GM19238 (cell line): Measurements from ENCODE around the gene CALN1.
"Not testable (repeated sequence)": the region's sequence is repeated elsewhere in the genome, so short reads cannot be mapped to it uniquely, and the experiment has no call there.

ENCODE experiments used
- DNase-seq: peaks from one replicate; pipeline ENCODE4 v3.0.0; 2011; ENCODE audit warnings: low spot score; ENCODE audit not compliant: insufficient read length

The CALN1 gene

GRCh38 chr7:72268090-72268489, 144.0 kb downstream of the CALN1 start:
- no peak for DNase-seq

GRCh38 chr7:72267291-72267800, 144.8 kb downstream of the CALN1 start:
- DNase-seq: no peak

- DNase-seq: no peak
Observed at GRCh38 chr7:72266771-72267170, 145.4 kb downstream of the CALN1 start.

GRCh38 chr7:72265071-72265904, 146.8 kb downstream of the CALN1 start:
- no peak for DNase-seq

- no peak for DNase-seq
Observed at GRCh38 chr7:72260406-72260805, 151.7 kb downstream of the CALN1 start.

- no peak for DNase-seq
Observed at GRCh38 chr7:72258074-72258473, 154.1 kb downstream of the CALN1 start.

- DNase-seq: no peak
Observed at GRCh38 chr7:72254455-72254854, 157.7 kb downstream of the CALN1 start.

GRCh38 chr7:72249106-72249505, 163.0 kb downstream of the CALN1 start:
- no peak for DNase-seq

- DNase-seq: no peak
Observed at GRCh38 chr7:72244826-72245398, 167.2 kb downstream of the CALN1 start.

GRCh38 chr7:72243329-72243728, 168.8 kb downstream of the CALN1 start:
- no peak for DNase-seq

- DNase-seq: no peak
Observed at GRCh38 chr7:72235351-72235750, 176.8 kb downstream of the CALN1 start.

- DNase-seq: no peak
Observed at GRCh38 chr7:72234086-72234485, 178.1 kb downstream of the CALN1 start.

GRCh38 chr7:72230281-72230680, 181.9 kb downstream of the CALN1 start:
- DNase-seq: no peak

GRCh38 chr7:72223351-72223750, 188.8 kb downstream of the CALN1 start:
- no peak for DNase-seq

GRCh38 chr7:72222136-72222535, 190.0 kb downstream of the CALN1 start:
- no peak for DNase-seq

GRCh38 chr7:72219500-72219899, 192.6 kb downstream of the CALN1 start:
- DNase-seq: no peak

GRCh38 chr7:72217151-72217550, 195.0 kb downstream of the CALN1 start:
- no peak for DNase-seq

GRCh38 chr7:72213769-72214168, 198.4 kb downstream of the CALN1 start:
- no peak for DNase-seq

- DNase-seq: no peak
Observed at GRCh38 chr7:72213081-72213480, 199.1 kb downstream of the CALN1 start.

- no peak for DNase-seq
Observed at GRCh38 chr7:72211175-72211574, 201.0 kb downstream of the CALN1 start.

GRCh38 chr7:72209006-72209405, 203.1 kb downstream of the CALN1 start:
- DNase-seq: not testable (repeated sequence)

GRCh38 chr7:72196176-72196575, 216.0 kb downstream of the CALN1 start:
- DNase-seq: no peak

- DNase-seq: no peak
Observed at GRCh38 chr7:72190919-72191318, 221.2 kb downstream of the CALN1 start.
